K562 (cell line): ENCODE results near the gene SULT2B1. TPM values are rescaled to one million over a fixed set of nuclear protein-coding genes. Genes with fewer than 3 reads are reported as not detected.

Experiments used
- ATAC-seq: fragments of 200-7000 bp; cut with Tn5 transposase; 3 replicates; pipeline ENCODE4 v1.9.1; 2020; ENCODE audit warnings: moderate library complexity
- BruUV-seq: library from RNA; stranded (reverse); fragments of 400-500 nt; replicated peaks from 2 replicates; lab custom pipeline; 2021; lab: Mats Ljungman, UMichigan
- CTCF ChIA-PET: fragments of 300-600 bp; formaldehyde crosslinking; extraction: SDS; loops from one replicate; lab custom pipeline; 2021; ENCODE audit warnings: low intra/inter-chr PET ratio; lab: Yijun Ruan, JAX
- POLR2A ChIA-PET: fragments of 300-600, 350-650 bp; sonication (Branson Sonifier 250); formaldehyde crosslinking; extraction: SDS; loops from one replicate; lab custom pipeline; 2021; ENCODE audit warnings: antibody characterized with exemption, inconsistent platforms; lab: Yijun Ruan, JAX
- DNase-seq, 4 experiments: peaks; one replicate each; pipeline versions ENCODE4 v3.0.0 to v3.0.0-alpha.2; 2011 to 2018; ENCODE audit warnings: low spot score in 3 of 4, mixed read lengths in 3 of 4; ENCODE audit errors: extremely low read depth in 1 of 4
- FAIRE-seq: peaks from 2 replicates; lab custom pipeline; 2011; peaks lifted over from hg19 to GRCh38; lab: Jason Lieb, UNC
- H2AFZ ChIP-seq: 2 replicates; pipeline ENCODE4 v1.6.0; 2011; ENCODE audit warnings: low read depth, low read length, control low read depth, inconsistent platforms
- H3K27ac ChIP-seq: fragments of 200-600 bp; 3 replicates; pipeline ENCODE4 v1.8.0; 2011; ENCODE audit warnings: low read depth, mild to moderate bottlenecking, control low read depth, inconsistent platforms, low read length, moderate library complexity, mixed read lengths; ENCODE audit errors: extremely low read depth
- H3K27me3 ChIP-seq, 2 experiments: fragments of 300-600 bp in 1 of 2; 2 replicates in 1 of 2; 3 replicates in 1 of 2; pipeline versions ENCODE4 v1.6.0 to v1.8.0; 2011; ENCODE audit warnings: inconsistent platforms in 2 of 2, low read length in 2 of 2, mild to moderate bottlenecking in 1 of 2, mixed read lengths in 1 of 2, moderate library complexity in 1 of 2; ENCODE audit not compliant: control insufficient read depth in 2 of 2, insufficient read depth in 2 of 2
- H3K36me3 ChIP-seq: fragments of 300-600 bp; 3 replicates; pipeline ENCODE4 v1.8.0; 2011; ENCODE audit warnings: mild to moderate bottlenecking, low read length, inconsistent platforms; ENCODE audit not compliant: control insufficient read depth, insufficient read depth
- H3K4me1 ChIP-seq, 2 experiments: fragments of 200-600 bp in 1 of 2; replicated peaks in 1 of 2; 2 replicates in 1 of 2; 3 replicates in 1 of 2; pipeline versions ENCODE4 v1.5.1 to v1.8.0; 2011; ENCODE audit warnings: inconsistent platforms in 2 of 2, low read length in 2 of 2, mild to moderate bottlenecking in 1 of 2, mixed read lengths in 1 of 2, moderate library complexity in 1 of 2; ENCODE audit not compliant: control insufficient read depth in 2 of 2, insufficient read depth in 2 of 2
- H3K4me2 ChIP-seq: 2 replicates; pipeline ENCODE4 v1.6.1; 2011; ENCODE audit warnings: low read length, control low read depth, inconsistent platforms, mixed read lengths; ENCODE audit not compliant: insufficient read depth
- H3K4me3 ChIP-seq: fragments of 200-600 bp; sonication (generic), shearing (Covaris generic); 2 replicates; pipeline ENCODE4 v1.5.1; 2016; ENCODE audit warnings: control low read depth, inconsistent platforms
- H3K79me2 ChIP-seq: fragments of 200-600 bp; 3 replicates; pipeline ENCODE4 v1.8.0; 2011; ENCODE audit warnings: low read length, inconsistent platforms; ENCODE audit not compliant: control insufficient read depth, insufficient read depth
- H3K9ac ChIP-seq, 2 experiments: 2 replicates each; pipeline versions ENCODE4 v1.6.0 to v1.6.1; 2011; ENCODE audit warnings: low read depth in 2 of 2, low read length in 2 of 2, control low read depth in 1 of 2, inconsistent platforms in 1 of 2, mild to moderate bottlenecking in 1 of 2, mixed read lengths in 1 of 2; ENCODE audit not compliant: insufficient read depth in 1 of 2
- H3K9me1 ChIP-seq: one replicate; pipeline ENCODE4 v1.6.0; 2011; ENCODE audit warnings: inconsistent platforms, mild to moderate bottlenecking, low read length, moderate library complexity; ENCODE audit not compliant: control insufficient read depth, insufficient read depth
- H3K9me3 ChIP-seq: replicated peaks from 2 replicates; pipeline ENCODE4 v1.5.1; 2011; ENCODE audit warnings: low read depth, low read length, inconsistent platforms; ENCODE audit not compliant: control insufficient read depth, insufficient read depth
- H4K20me1 ChIP-seq: replicated peaks from 2 replicates; pipeline ENCODE4 v1.6.1; 2011; ENCODE audit warnings: low read length, inconsistent platforms, mixed read lengths; ENCODE audit not compliant: control insufficient read depth, insufficient read depth
- ADNP ChIP-seq: fragments of 200-800 bp; sonication (Bioruptor generic); IDR thresholded peaks from 2 replicates; pipeline ENCODE4 v1.6.1; 2016; ENCODE audit warnings: missing genetic modification characterization, missing compliant biosample characterization
- CREB1 ChIP-seq, 2 experiments: sonication (generic) in 1 of 2; formaldehyde crosslinking in 1 of 2; IDR thresholded peaks; 2 replicates each; pipeline versions ENCODE4 v1.6.1 to v1.8.0; 2012 to 2022; ENCODE audit warnings: inconsistent platforms in 1 of 2, mild to moderate bottlenecking in 1 of 2, missing genetic modification reagents in 1 of 2, moderate library complexity in 1 of 2
- FUS ChIP-seq: fragments of 200-400 bp; formaldehyde crosslinking; optimal IDR thresholded peaks from 2 replicates; pipeline ENCODE3; 2017; ENCODE audit warnings: low read depth, low read length
- GTF2B ChIP-seq: IDR thresholded peaks from 2 replicates; pipeline ENCODE4 v1.6.1; 2011; ENCODE audit not compliant: insufficient read length; ENCODE audit errors: extremely low read depth
- HCFC1 ChIP-seq: IDR thresholded peaks from 2 replicates; pipeline ENCODE4 v1.6.1; 2012; ENCODE audit warnings: low read depth, low read length, improper control_type of control experiment
- KLF1 ChIP-seq: fragments of 450-650 bp; IDR thresholded peaks from 2 replicates; pipeline ENCODE4 v1.6.1; 2016; ENCODE audit warnings: missing genetic modification characterization, missing compliant biosample characterization
- MCM5 ChIP-seq: fragments of 450-650 bp; IDR thresholded peaks from 2 replicates; pipeline ENCODE4 v1.6.1; 2016; ENCODE audit warnings: low read depth
- NR1H2 ChIP-seq: sonication (generic); formaldehyde crosslinking; IDR thresholded peaks from 2 replicates; pipeline ENCODE4 v1.4.0; 2020; ENCODE audit warnings: mild to moderate bottlenecking, missing genetic modification reagents
- POLR2AphosphoS5 ChIP-seq: IDR thresholded peaks from 2 replicates; pipeline ENCODE4 v1.6.1; 2011; ENCODE audit warnings: mild to moderate bottlenecking, low read depth, low read length, moderate library complexity; ENCODE audit not compliant: control insufficient read depth, insufficient read depth
- POLR2G ChIP-seq: fragments of 200-400 bp; formaldehyde crosslinking; IDR thresholded peaks from 2 replicates; pipeline ENCODE4 v1.6.1; 2017; ENCODE audit warnings: low read depth, mild to moderate bottlenecking, antibody characterized with exemption, low read length, moderate library complexity
- PYGO2 ChIP-seq: fragments of 450-650 bp; IDR thresholded peaks from 2 replicates; pipeline ENCODE4 v1.6.1; 2016; ENCODE audit warnings: mild to moderate bottlenecking, missing genetic modification characterization, moderate library complexity, missing compliant biosample characterization
- SOX6 ChIP-seq: fragments of 450-650 bp; IDR thresholded peaks from 2 replicates; pipeline ENCODE4 v1.6.1; 2014; ENCODE audit warnings: mild to moderate bottlenecking
- THAP12 ChIP-seq: fragments of 250-450 bp; sonication (Bioruptor Pico); IDR thresholded peaks from 2 replicates; pipeline ENCODE4 v1.9.0; 2021; ENCODE audit warnings: mild to moderate bottlenecking, inconsistent platforms
- TRIM24 ChIP-seq, 2 experiments: fragments of 450-650 bp; IDR thresholded peaks; 2 replicates each; pipeline ENCODE4 v1.6.1; 2016
- VEZF1 ChIP-seq: fragments of 200-800 bp; sonication (Bioruptor generic); IDR thresholded peaks from 2 replicates; pipeline ENCODE4 v1.6.1; 2017; ENCODE audit warnings: missing genetic modification characterization, missing compliant biosample characterization
- WHSC1 ChIP-seq: IDR thresholded peaks from one replicate; pipeline ENCODE4 v1.6.1; 2012; ENCODE audit warnings: low read length, control low read depth, inconsistent platforms
- ZFX ChIP-seq: sonication (generic); formaldehyde crosslinking; IDR thresholded peaks from 2 replicates; pipeline ENCODE4 v1.8.0; 2022; ENCODE audit warnings: mild to moderate bottlenecking, missing genetic modification reagents, moderate library complexity
- ZNF121 ChIP-seq: sonication (generic); formaldehyde crosslinking; conservative IDR thresholded peaks from 2 replicates; pipeline ENCODE4 v1.8.0; 2022; ENCODE audit warnings: missing genetic modification reagents
- WGBS: fragments of 100-300 bp; shearing (Covaris generic); methylation state at CpG from one replicate; pipeline ENCODE4 v1.1.6; 2016; ENCODE audit warnings: low coverage, mixed read lengths; ENCODE audit not compliant: insufficient coverage; ENCODE audit errors: missing lambda C conversion rate; 5-methylcytosine and 5-hydroxymethylcytosine counted together
- in situ Hi-C: fragments of 300-500 bp; cut with MboI; formaldehyde crosslinking; loops from 4 replicates; pipeline ENCODE4 v1.15.0; 2018; ENCODE audit warnings: inconsistent platforms, mixed read lengths
- intact Hi-C: fragments of 100-400 bp; cut with micrococcal nuclease; formaldehyde crosslinking; loops from 2 replicates; pipeline ENCODE4 v1.14.2; 2022
- polyA plus RNA-seq, 8 experiments: library from polyadenylated mRNA; depleted of rRNA in 4 of 8; stranded (reverse) in 5 of 8; unstranded in 3 of 8; fragments of >200 nt; fragmentation: Nextera tagmentation in 2 of 8; fragmentation: Illumina TruSeq in 1 of 8; extraction: Ambion mirVana in 2 of 8; extraction: Trizol in 1 of 8; gene quantifications; 2 replicates each; pipeline versions ENCODE4 v1.2.1 to v1.2.3, GENCODE V29; 2011 to 2014; ENCODE audit warnings: inconsistent platforms in 1 of 8, missing spikeins in 1 of 8
- total RNA-seq, 7 experiments: library from RNA; depleted of rRNA in 6 of 7; stranded (reverse); fragments of >200 nt in 6 of 7; fragmentation: Illumina TruSeq in 2 of 7; extraction: Trizol in 2 of 7; gene quantifications; 2 replicates each; pipeline versions ENCODE4 v1.2.1 to v1.2.3, GENCODE V29; 2011 to 2021; ENCODE audit warnings: low replicate concordance in 1 of 7

Gene SULT2B1
- total and polyA plus RNA-seq, 9 of the 15 experiments (the other 6 are each of a cell fraction or from before 2014, with no cell fraction given), result 0.09 to 0.62 (median 0.22) TPM; not detected in 2

GRCh38 chr19:48502350-48503018 is 49.5 kb upstream of the SULT2B1 start:
- Histone ChIP-seq H3K9ac (peak overlapping the region; percentile 12 to 87; a peak in 3 of 4 replicates), H3K36me3 (no peaks in the 10 kb centered on the region), H4K20me1 (no peaks in the 10 kb centered on the region), H2AFZ (peak overlapping the region; percentile 82), H3K9me3 (no peaks in the 10 kb centered on the region), H3K4me1 (peaks cover 10 to 44% of the 10 kb centered on the region in 2 experiments; a peak in 4 of 5 replicates), H3K27ac (peak overlapping the region; percentile 44; the same call in 2 of the 3 replicates), H3K4me2 (peak overlapping the region; percentile 79), H3K4me3 (peak overlapping the region; percentile 51), H3K79me2 (peaks cover 7% of the 10 kb centered on the region; the same call in 2 of the 3 replicates), H3K9me1 (peaks cover 3% of the 10 kb centered on the region), H3K27me3 (no peaks in the 10 kb centered on the region)
- ATAC-seq (peak; percentile 1; the same call in 1 of the 3 replicates), FAIRE-seq (peak; percentile 61), DNase-seq (no peak)
- ChIA-PET POLR2A (interaction anchor here (0.6 to 1.5 kb wide), 5 partner anchors 21 to 119 kb away, joined by 3 to 10 read pairs (median 3); no protein-coding TSS in a partner anchor), CTCF (no interaction called here)
- WGBS, result 32% methylated on average over 22 of the region's 27 CpGs
- BruUV-seq, result no TSS peak
- in situ Hi-C loops (no loop called here), intact Hi-C loops (loop anchor here (5.0 kb wide), 1 partner anchor 170 kb away; no protein-coding TSS in a partner anchor)
- TF ChIP-seq MCM5 (no peak), HCFC1 (no peak), NR1H2 (CRISPR knock-in tag) (no peak), POLR2AphosphoS5 (no peak), ZFX (CRISPR knock-in tag) (peak; percentile 36; the same call in 1 of the 2 replicates), POLR2G (0 out of 2 replicates have a peak, but pooled peaks have one; percentile 33), ADNP (no peak), CREB1 (IDR thresholded peaks at IDR 0.05) (no peak), CREB1 (CRISPR knock-in tag; IDR thresholded peaks at IDR 0.05) (0 out of 2 replicates have a peak, but pooled peaks have one; percentile 24), WHSC1 (no peak), THAP12 (no peak), GTF2B (no peak), PYGO2 (no peak), TRIM24 (IDR thresholded peaks at IDR 0.05) (no peak), KLF1 (no peak), SOX6 (no peak), FUS (no peak), VEZF1 (CRISPR knock-in tag) (0 out of 2 replicates have a peak, but pooled peaks have one; percentile 46), ZNF121 (no peak)
